Tibial artery (tissue), 4 donors: ENCODE data around the gene TAS2R60.

Experiments
- DNase-seq, 2 donors: peaks; one replicate each; pipeline ENCODE4 v3.0.0-alpha.2; 2019
- H3K27ac ChIP-seq, 2 donors: fragments of 200-600 bp; sonication (generic) in 1 of 2; 1 replicate in 1 of 2; 2 replicates in 1 of 2; pipeline ENCODE4 v1.5.1; 2018 to 2019; ENCODE audit warnings: mild to moderate bottlenecking in 1 of 2
- H3K27me3 ChIP-seq, 2 donors: fragments of 200-600 bp; sonication (generic) in 1 of 2; one replicate each; pipeline versions ENCODE4 v1.5.1 to v1.6.0; 2016 to 2019
- H3K36me3 ChIP-seq, 3 donors: fragments of 200-600 bp; sonication (generic) in 2 of 3; one replicate each; pipeline ENCODE4 v1.5.1; 2016 to 2019; ENCODE audit warnings: mild to moderate bottlenecking in 2 of 3
- H3K4me1 ChIP-seq, 4 donors: fragments of 200-600 bp; sonication (generic) in 2 of 4; 1 replicate in 3 of 4; 2 replicates in 1 of 4; pipeline ENCODE4 v1.5.1; 2016 to 2019
- H3K4me3 ChIP-seq, 2 donors: fragments of 200-600 bp; sonication (generic) in 1 of 2; 1 replicate in 1 of 2; 2 replicates in 1 of 2; pipeline ENCODE4 v1.5.1; 2018 to 2019; ENCODE audit warnings: mild to moderate bottlenecking in 2 of 2
- H3K9me3 ChIP-seq, 3 donors: fragments of 200-600 bp; sonication (generic) in 1 of 3; one replicate each; pipeline ENCODE4 v1.5.1; 2016 to 2019
- intact Hi-C: fragments of 100-400 bp; cut with DNase I; formaldehyde crosslinking; loops from one replicate; pipeline ENCODE4 v1.15.0; 2023; ENCODE audit warnings: low total_unique reads
- TF ChIP-seq, protein P1 (sequence below), 2 experiments: fragments of 200-600 bp in 1 of 2; fragments of 450-650 bp in 1 of 2; IDR thresholded peaks; one replicate each; pipeline ENCODE4 v1.5.1; 2017 to 2019; ENCODE audit warnings: antibody characterized with exemption in 2 of 2, mild to moderate bottlenecking in 1 of 2, moderate library complexity in 1 of 2

Gene TAS2R60

GRCh38 chr7:143444063-143444782, 970 bp downstream of the TAS2R60 start:
- intact Hi-C loops = no loop called here
- Histone ChIP-seq H3K36me3 (no peaks in the 10 kb centered on the region), H3K27ac (no peak overlapping the region), H3K9me3 (no peaks in the 10 kb centered on the region), H3K27me3 (no peaks in the 10 kb centered on the region), H3K4me1 (no peaks in the 10 kb centered on the region), H3K4me3 (no peak overlapping the region)
- no peak for DNase-seq
- TF ChIP-seq, protein P1, sequence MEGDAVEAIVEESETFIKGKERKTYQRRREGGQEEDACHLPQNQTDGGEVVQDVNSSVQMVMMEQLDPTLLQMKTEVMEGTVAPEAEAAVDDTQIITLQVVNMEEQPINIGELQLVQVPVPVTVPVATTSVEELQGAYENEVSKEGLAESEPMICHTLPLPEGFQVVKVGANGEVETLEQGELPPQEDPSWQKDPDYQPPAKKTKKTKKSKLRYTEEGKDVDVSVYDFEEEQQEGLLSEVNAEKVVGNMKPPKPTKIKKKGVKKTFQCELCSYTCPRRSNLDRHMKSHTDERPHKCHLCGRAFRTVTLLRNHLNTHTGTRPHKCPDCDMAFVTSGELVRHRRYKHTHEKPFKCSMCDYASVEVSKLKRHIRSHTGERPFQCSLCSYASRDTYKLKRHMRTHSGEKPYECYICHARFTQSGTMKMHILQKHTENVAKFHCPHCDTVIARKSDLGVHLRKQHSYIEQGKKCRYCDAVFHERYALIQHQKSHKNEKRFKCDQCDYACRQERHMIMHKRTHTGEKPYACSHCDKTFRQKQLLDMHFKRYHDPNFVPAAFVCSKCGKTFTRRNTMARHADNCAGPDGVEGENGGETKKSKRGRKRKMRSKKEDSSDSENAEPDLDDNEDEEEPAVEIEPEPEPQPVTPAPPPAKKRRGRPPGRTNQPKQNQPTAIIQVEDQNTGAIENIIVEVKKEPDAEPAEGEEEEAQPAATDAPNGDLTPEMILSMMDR (IDR thresholded peaks at IDR 0.05) = no peak

- no peaks in the 10 kb centered on the region for H3K27me3 ChIP-seq
- H3K9me3 ChIP-seq = no peaks in the 10 kb centered on the region
- no peak for DNase-seq
- no peaks in the 10 kb centered on the region for H3K4me1 ChIP-seq
- TF ChIP-seq, protein P1 (IDR thresholded peaks at IDR 0.05) = no peak
- no peaks in the 10 kb centered on the region for H3K36me3 ChIP-seq
- intact Hi-C loops = no loop called here
- H3K27ac ChIP-seq = no peak overlapping the region
- no peak overlapping the region for H3K4me3 ChIP-seq
Observed at GRCh38 chr7:143444785-143445184, 1.5 kb downstream of the TAS2R60 start.

GRCh38 chr7:143447466-143447865, 4.2 kb downstream of the TAS2R60 start:
- Histone ChIP-seq H3K27me3 (no peaks in the 10 kb centered on the region), H3K4me3 (no peak overlapping the region), H3K36me3 (no peaks in the 10 kb centered on the region), H3K4me1 (no peaks in the 10 kb centered on the region), H3K9me3 (no peaks in the 10 kb centered on the region), H3K27ac (no peak overlapping the region)
- no peak for DNase-seq
- TF ChIP-seq, protein P1 (IDR thresholded peaks at IDR 0.05) = no peak
- intact Hi-C loops = no loop called here

- DNase-seq = no peak
- Histone ChIP-seq H3K27ac (no peak overlapping the region), H3K36me3 (no peaks in the 10 kb centered on the region), H3K4me1 (no peaks in the 10 kb centered on the region), H3K9me3 (no peaks in the 10 kb centered on the region), H3K4me3 (no peak overlapping the region), H3K27me3 (no peaks in the 10 kb centered on the region)
- TF ChIP-seq, protein P1 (IDR thresholded peaks at IDR 0.05) = no peak
- intact Hi-C loops = no loop called here
Observed at GRCh38 chr7:143448429-143448828, 5.2 kb downstream of the TAS2R60 start.

GRCh38 chr7:143449793-143450192, 6.5 kb downstream of the TAS2R60 start:
- DNase-seq = no peak
- Histone ChIP-seq H3K27ac (no peak overlapping the region), H3K36me3 (no peaks in the 10 kb centered on the region), H3K4me3 (no peak overlapping the region), H3K9me3 (no peaks in the 10 kb centered on the region), H3K27me3 (no peaks in the 10 kb centered on the region), H3K4me1 (no peaks in the 10 kb centered on the region)
- TF ChIP-seq, protein P1 (IDR thresholded peaks at IDR 0.05) = no peak
- intact Hi-C loops = no loop called here
